ENCODE results near the gene MACROH2A1.

MACROH2A1 gene

GRCh38 chr5:135397084-135397483 lies 1.9 kb downstream of the MACROH2A1 start:
- Histone ChIP-seq H3K27me3 (ENCODE audit: control insufficient read depth, insufficient read depth, low read length, poor library complexity, severe bottlenecking) (peaks cover 37% of the 10 kb centered on the region), H3K9me3 (ENCODE audit: control insufficient read depth, low read length) (no peaks in the 10 kb centered on the region), H3K27ac (ENCODE audit: insufficient read depth, low read depth, low read length, poor library complexity, severe bottlenecking) (no peak overlapping the region), H3K4me1 (ENCODE audit: control insufficient read depth, insufficient read depth, low read length) (peaks cover 17% of the 10 kb centered on the region), H3K4me3 (ENCODE audit: insufficient read depth, low read depth, low read length) (no peak overlapping the region), H3K36me3 (ENCODE audit: control insufficient read depth, insufficient read depth, low read length) (no peaks in the 10 kb centered on the region)
- 88 to 90% methylated on average over 5 of the region's 5 CpGs for WGBS, 2 experiments

GRCh38 chr5:135396459-135397055 lies 2.5 kb downstream of the MACROH2A1 start:
- Histone ChIP-seq H3K4me1 (ENCODE audit: control insufficient read depth, insufficient read depth, low read length) (peaks cover 19% of the 10 kb centered on the region), H3K27me3 (ENCODE audit: control insufficient read depth, insufficient read depth, low read length, poor library complexity, severe bottlenecking) (peaks cover 32% of the 10 kb centered on the region), H3K4me3 (ENCODE audit: insufficient read depth, low read depth, low read length) (no peak overlapping the region), H3K27ac (ENCODE audit: insufficient read depth, low read depth, low read length, poor library complexity, severe bottlenecking) (no peak overlapping the region), H3K9me3 (ENCODE audit: control insufficient read depth, low read length) (no peaks in the 10 kb centered on the region), H3K36me3 (ENCODE audit: control insufficient read depth, insufficient read depth, low read length) (no peaks in the 10 kb centered on the region)
- WGBS, 2 experiments, result 85 to 88% methylated on average over 4 of the region's 4 CpGs

- Histone ChIP-seq H3K9me3 (ENCODE audit: control insufficient read depth, low read length) (no peaks in the 10 kb centered on the region), H3K27me3 (ENCODE audit: control insufficient read depth, insufficient read depth, low read length, poor library complexity, severe bottlenecking) (peaks cover 25% of the 10 kb centered on the region), H3K27ac (ENCODE audit: insufficient read depth, low read depth, low read length, poor library complexity, severe bottlenecking) (no peak overlapping the region), H3K36me3 (ENCODE audit: control insufficient read depth, insufficient read depth, low read length) (no peaks in the 10 kb centered on the region), H3K4me3 (ENCODE audit: insufficient read depth, low read depth, low read length) (no peak overlapping the region), H3K4me1 (ENCODE audit: control insufficient read depth, insufficient read depth, low read length) (peaks cover 22% of the 10 kb centered on the region)
- 95% methylated on average over 4 of the region's 4 CpGs for WGBS, 2 experiments
These were observed 3.2 kb downstream of the MACROH2A1 start for GRCh38 chr5:135395866-135396265.

- H3K36me3 ChIP-seq (ENCODE audit: control insufficient read depth, insufficient read depth, low read length), result no peaks in the 10 kb centered on the region
- peaks cover 22% of the 10 kb centered on the region for H3K4me1 ChIP-seq (ENCODE audit: control insufficient read depth, insufficient read depth, low read length)
- peaks cover 21% of the 10 kb centered on the region for H3K27me3 ChIP-seq (ENCODE audit: control insufficient read depth, insufficient read depth, low read length, poor library complexity, severe bottlenecking)
- no peak overlapping the region for H3K4me3 ChIP-seq (ENCODE audit: insufficient read depth, low read depth, low read length)
- WGBS, 2 experiments, result 90 to 91% methylated on average over 5 of the region's 5 CpGs
- H3K27ac ChIP-seq (ENCODE audit: insufficient read depth, low read depth, low read length, poor library complexity, severe bottlenecking), result no peak overlapping the region
- H3K9me3 ChIP-seq (ENCODE audit: control insufficient read depth, low read length), result no peaks in the 10 kb centered on the region
These were observed 3.6 kb downstream of the MACROH2A1 start for GRCh38 chr5:135395451-135395850.

- WGBS, 2 experiments, result 94 to 95% methylated on average over 1 of the region's 1 CpG
- peaks cover 19% of the 10 kb centered on the region for H3K4me1 ChIP-seq (ENCODE audit: control insufficient read depth, insufficient read depth, low read length)
- no peak overlapping the region for H3K4me3 ChIP-seq (ENCODE audit: insufficient read depth, low read depth, low read length)
- no peak overlapping the region for H3K27ac ChIP-seq (ENCODE audit: insufficient read depth, low read depth, low read length, poor library complexity, severe bottlenecking)
- H3K27me3 ChIP-seq (ENCODE audit: control insufficient read depth, insufficient read depth, low read length, poor library complexity, severe bottlenecking), result peaks cover 8% of the 10 kb centered on the region
- no peaks in the 10 kb centered on the region for H3K36me3 ChIP-seq (ENCODE audit: control insufficient read depth, insufficient read depth, low read length)
- H3K9me3 ChIP-seq (ENCODE audit: control insufficient read depth, low read length), result no peaks in the 10 kb centered on the region
These were observed 4.9 kb downstream of the MACROH2A1 start for GRCh38 chr5:135394095-135394494.

GRCh38 chr5:135393691-135394090 lies 5.3 kb downstream of the MACROH2A1 start:
- peaks cover 19% of the 10 kb centered on the region for H3K4me1 ChIP-seq (ENCODE audit: control insufficient read depth, insufficient read depth, low read length)
- peaks cover 8% of the 10 kb centered on the region for H3K27me3 ChIP-seq (ENCODE audit: control insufficient read depth, insufficient read depth, low read length, poor library complexity, severe bottlenecking)
- H3K4me3 ChIP-seq (ENCODE audit: insufficient read depth, low read depth, low read length), result no peak overlapping the region
- no peaks in the 10 kb centered on the region for H3K36me3 ChIP-seq (ENCODE audit: control insufficient read depth, insufficient read depth, low read length)
- H3K27ac ChIP-seq (ENCODE audit: insufficient read depth, low read depth, low read length, poor library complexity, severe bottlenecking), result no peak overlapping the region
- no peaks in the 10 kb centered on the region for H3K9me3 ChIP-seq (ENCODE audit: control insufficient read depth, low read length)
- WGBS, 2 experiments, result 98% methylated on average over 3 of the region's 3 CpGs

- Histone ChIP-seq H3K27ac (ENCODE audit: insufficient read depth, low read depth, low read length, poor library complexity, severe bottlenecking) (no peak overlapping the region), H3K27me3 (ENCODE audit: control insufficient read depth, insufficient read depth, low read length, poor library complexity, severe bottlenecking) (peaks cover 8% of the 10 kb centered on the region), H3K36me3 (ENCODE audit: control insufficient read depth, insufficient read depth, low read length) (no peaks in the 10 kb centered on the region), H3K4me1 (ENCODE audit: control insufficient read depth, insufficient read depth, low read length) (peaks cover 19% of the 10 kb centered on the region), H3K9me3 (ENCODE audit: control insufficient read depth, low read length) (no peaks in the 10 kb centered on the region), H3K4me3 (ENCODE audit: insufficient read depth, low read depth, low read length) (no peak overlapping the region)
- 92 to 97% methylated on average over 1 of the region's 1 CpG for WGBS, 2 experiments
These were observed 5.8 kb downstream of the MACROH2A1 start for GRCh38 chr5:135393229-135393628.

- H3K27ac ChIP-seq (ENCODE audit: insufficient read depth, low read depth, low read length, poor library complexity, severe bottlenecking), result no peak overlapping the region
- no peaks in the 10 kb centered on the region for H3K36me3 ChIP-seq (ENCODE audit: control insufficient read depth, insufficient read depth, low read length)
- H3K4me1 ChIP-seq (ENCODE audit: control insufficient read depth, insufficient read depth, low read length), result peaks cover 10% of the 10 kb centered on the region
- WGBS, 2 experiments, result 94% methylated on average over 2 of the region's 2 CpGs
- no peak overlapping the region for H3K4me3 ChIP-seq (ENCODE audit: insufficient read depth, low read depth, low read length)
- peaks cover 3% of the 10 kb centered on the region for H3K27me3 ChIP-seq (ENCODE audit: control insufficient read depth, insufficient read depth, low read length, poor library complexity, severe bottlenecking)
- H3K9me3 ChIP-seq (ENCODE audit: control insufficient read depth, low read length), result no peaks in the 10 kb centered on the region
These were observed 6.8 kb downstream of the MACROH2A1 start for GRCh38 chr5:135392256-135392655.

GRCh38 chr5:135391869-135392255 lies 7.2 kb downstream of the MACROH2A1 start:
- Histone ChIP-seq H3K27me3 (ENCODE audit: control insufficient read depth, insufficient read depth, low read length, poor library complexity, severe bottlenecking) (no peaks in the 10 kb centered on the region), H3K36me3 (ENCODE audit: control insufficient read depth, insufficient read depth, low read length) (no peaks in the 10 kb centered on the region), H3K4me3 (ENCODE audit: insufficient read depth, low read depth, low read length) (no peak overlapping the region), H3K9me3 (ENCODE audit: control insufficient read depth, low read length) (no peaks in the 10 kb centered on the region), H3K4me1 (ENCODE audit: control insufficient read depth, insufficient read depth, low read length) (peaks cover 7% of the 10 kb centered on the region), H3K27ac (ENCODE audit: insufficient read depth, low read depth, low read length, poor library complexity, severe bottlenecking) (no peak overlapping the region)
- 88 to 90% methylated on average over 2 of the region's 2 CpGs for WGBS, 2 experiments

GRCh38 chr5:135391116-135391868 lies 7.7 kb downstream of the MACROH2A1 start:
- no peak overlapping the region for H3K4me3 ChIP-seq (ENCODE audit: insufficient read depth, low read depth, low read length)
- H3K27ac ChIP-seq (ENCODE audit: insufficient read depth, low read depth, low read length, poor library complexity, severe bottlenecking), result no peak overlapping the region
- H3K9me3 ChIP-seq (ENCODE audit: control insufficient read depth, low read length), result no peaks in the 10 kb centered on the region

More at GRCh38 chr5:135391116-135391868, 7.7 kb downstream of the MACROH2A1 start:
- Histone ChIP-seq H3K4me1 (ENCODE audit: control insufficient read depth, insufficient read depth, low read length) (peaks cover 5% of the 10 kb centered on the region), H3K36me3 (ENCODE audit: control insufficient read depth, insufficient read depth, low read length) (no peaks in the 10 kb centered on the region), H3K27me3 (ENCODE audit: control insufficient read depth, insufficient read depth, low read length, poor library complexity, severe bottlenecking) (no peaks in the 10 kb centered on the region)
- 88 to 90% methylated on average over 6 of the region's 6 CpGs for WGBS, 2 experiments
